Kidney (tissue), 22 donors: ENCODE results near the gene KLK1. TPM values are rescaled to one million over a fixed set of nuclear protein-coding genes. Genes with fewer than 3 reads are reported as not detected.
A peak's percentile ranks its signal among the peaks of the same experiment; 100 is the strongest.

Experiments
- DNase-seq, 5 donors: peaks; one replicate each; pipeline ENCODE4 v3.0.0-alpha.2; 2013 to 2020
- FAIRE-seq: peaks from 2 replicates; lab custom pipeline; 2012; peaks lifted over from hg19 to GRCh38; lab: Jason Lieb, UNC
- H3K27ac ChIP-seq, 2 donors: one replicate each; pipeline ENCODE4 v1.7.0; 2013; ENCODE audit warnings: low read depth in 2 of 2, low read length in 2 of 2, inconsistent platforms in 1 of 2
- H3K27me3 ChIP-seq: one replicate; pipeline ENCODE4 v1.7.1; 2013; ENCODE audit warnings: low read length, inconsistent platforms; ENCODE audit not compliant: control insufficient read depth, insufficient read depth
- H3K36me3 ChIP-seq, 3 donors: one replicate each; pipeline versions ENCODE4 v1.7.0 to v1.7.1; 2013; ENCODE audit warnings: low read length in 3 of 3, control low read depth in 1 of 3, inconsistent platforms in 1 of 3; ENCODE audit not compliant: insufficient read depth in 3 of 3, control insufficient read depth in 2 of 3
- H3K4me1 ChIP-seq, 3 donors: one replicate each; pipeline versions ENCODE4 v1.7.0 to v1.7.1; 2013; ENCODE audit warnings: low read length in 3 of 3, inconsistent platforms in 1 of 3, low read depth in 1 of 3; ENCODE audit not compliant: control insufficient read depth in 2 of 3, insufficient read depth in 2 of 3
- H3K4me3 ChIP-seq, 3 donors: one replicate each; pipeline versions ENCODE4 v1.7.0 to v1.8.1; 2013; ENCODE audit warnings: low read length in 3 of 3, control low read depth in 1 of 3, inconsistent platforms in 1 of 3
- H3K9ac ChIP-seq, 3 donors: one replicate each; pipeline versions ENCODE4 v1.7.0 to v1.7.1; 2013; ENCODE audit warnings: low read length in 3 of 3, control low read depth in 1 of 3, inconsistent platforms in 1 of 3
- H3K9me3 ChIP-seq, 3 donors: one replicate each; pipeline versions ENCODE4 v1.7.0 to v1.7.1; 2013; ENCODE audit warnings: low read length in 3 of 3, control low read depth in 1 of 3, inconsistent platforms in 1 of 3; ENCODE audit not compliant: control insufficient read depth in 2 of 3, insufficient read depth in 1 of 3
- CTCF ChIP-seq: IDR thresholded peaks from 3 replicates; pipeline ENCODE4 v1.5.1; 2012; ENCODE audit warnings: mild to moderate bottlenecking, moderate library complexity, borderline replicate concordance; ENCODE audit not compliant: insufficient read depth; ENCODE audit errors: extremely low read depth
- intact Hi-C: fragments of 100-400 bp; cut with DNase I; formaldehyde crosslinking; loops from one replicate; pipeline ENCODE4 v1.11.1; 2022
- long read RNA-seq, 10 donors: library from polyadenylated mRNA in 1 of 10; unstranded in 1 of 10; transcript quantifications; one replicate each; pipeline ENCODE4 v2.0.0 and lab custom pipeline, GENCODE V29; 2021 to 2026
- polyA plus RNA-seq: library from polyadenylated mRNA; stranded (reverse); fragments of 350-450 nt; fragmentation: Illumina TruSeq; extraction: RNeasy Lipid Tissue Mini Kit (QIAGEN cat#74804); gene quantifications from one replicate; pipeline ENCODE4 v1.2.3, GENCODE V29; 2014; ENCODE audit warnings: low read depth, low replicate concordance; ENCODE audit not compliant: insufficient read depth
- total RNA-seq: library from RNA; stranded (reverse); fragmentation: NEBNext Ultra II Directional; extraction: Animal tissue kit (Norgen Biotek cat#: 25700); gene quantifications from one replicate; pipeline ENCODE4 v1.2.1, GENCODE V29; 2021
- donor health status: control.
- donor health status: control.
- donor health status: control.
- donor health status: control.
- donor health status: control.
- donor health status: DM: yes; HTN: yes; CAD: no.
- donor health status: Normal renal cell carcinoma (clear cell type).

Gene KLK1
- total RNA-seq (0.41 TPM), polyA plus RNA-seq (827 TPM)
- long read RNA-seq, donor 1, partial matches to known transcripts, result 0 of 1 reads
- long read RNA-seq, donor 1, other reads (novel, unspliced or antisense), result 0 of 1 reads
- long read RNA-seq, donor 2, partial matches to known transcripts, result 0 of 1 reads
- long read RNA-seq, donor 2, other reads (novel, unspliced or antisense), result 0 of 1 reads
- long read RNA-seq, donor 3, partial matches to known transcripts, result 0 of 1 reads
- long read RNA-seq, donor 3, other reads (novel, unspliced or antisense), result 0 of 1 reads
- long read RNA-seq, donor 4, result 0 reads
- long read RNA-seq, donor 5, result 0 reads
- long read RNA-seq, donor 6, result 0 reads
- long read RNA-seq, donor 7, result 0 reads
- long read RNA-seq, donor 8, partial matches to known transcripts, result 0 of 1 reads
- long read RNA-seq, donor 8, other reads (novel, unspliced or antisense), result 0 of 1 reads
- long read RNA-seq, donor 9, result 0 reads
- long read RNA-seq, donor 10, partial matches to known transcripts, result 0 of 1 reads
- long read RNA-seq, donor 10, other reads (novel, unspliced or antisense), result 0 of 1 reads

GRCh38 chr19:50823389-50824042, at the start of gene KLK1:
TSS of gene KLK1 (minus strand) at chr19:50823787. CDS start at chr19:50823748, 39 bp downstream.
- H3K27me3 ChIP-seq, result peaks cover 15% of the 10 kb centered on the region
- H3K36me3 ChIP-seq, result no peaks in the 10 kb centered on the region
- TF ChIP-seq CTCF, result no peak
- H3K27ac ChIP-seq, result no peak within 1 kb of the TSS
- H3K9me3 ChIP-seq, result no peaks in the 10 kb centered on the region
- H3K4me1 ChIP-seq, result no peaks in the 10 kb centered on the region
- intact Hi-C loops, result no loop called here
- H3K9ac ChIP-seq, result no peak within 1 kb of the TSS
- no peak for FAIRE-seq
- peak in 2 of 5 donors; percentile 22 to 64 for DNase-seq
- H3K4me3 ChIP-seq, result no peak within 1 kb of the TSS

GRCh38 chr19:50873056-50873455, 49.5 kb upstream of the KLK1 start, which contains the start of gene KLK2:
TSS of gene KLK2 (plus strand) at chr19:50873439. CDS start at chr19:50873474, 35 bp downstream.
- H3K4me3 ChIP-seq, result no peak within 1 kb of the TSS
- H3K36me3 ChIP-seq, result no peaks in the 10 kb centered on the region
- H3K4me1 ChIP-seq, result no peaks in the 10 kb centered on the region
- FAIRE-seq (no peak), DNase-seq (no peak)
- no peak within 1 kb of the TSS for H3K9ac ChIP-seq
- H3K27ac ChIP-seq, result no peak within 1 kb of the TSS
- intact Hi-C loops, result no loop called here
- no peak for TF ChIP-seq CTCF
- H3K27me3 ChIP-seq, result no peaks in the 10 kb centered on the region
- H3K9me3 ChIP-seq, result no peaks in the 10 kb centered on the region

GRCh38 chr19:50870417-50871089, 47.0 kb upstream of the KLK1 start:
- no peak for DNase-seq
- intact Hi-C loops, result no loop called here
- Histone ChIP-seq H3K9ac (no peak overlapping the region), H3K27me3 (no peaks in the 10 kb centered on the region), H3K36me3 (no peaks in the 10 kb centered on the region), H3K4me3 (no peak overlapping the region), H3K9me3 (no peaks in the 10 kb centered on the region), H3K27ac (no peak overlapping the region), H3K4me1 (no peaks in the 10 kb centered on the region)
- TF ChIP-seq CTCF, result no peak
- no peak for FAIRE-seq
